Spleen (tissue), 11 donors: ENCODE data around the gene FAM107B. TPM values are rescaled to one million over a fixed set of nuclear protein-coding genes. Genes with fewer than 3 reads are reported as not detected.

ENCODE experiments used
- DNase-seq: peaks from one replicate; pipeline ENCODE4 v3.0.0-alpha.2; 2020
- H3K27ac ChIP-seq, 8 donors: fragments of 200-600 bp; sonication (generic) in 7 of 8; 1 replicate in 4 of 8; 2 replicates in 4 of 8; pipeline versions ENCODE4 v1.5.0 to v1.8.0; 2016 to 2021; ENCODE audit warnings: inconsistent platforms in 4 of 8, mild to moderate bottlenecking in 4 of 8, moderate library complexity in 1 of 8
- H3K27me3 ChIP-seq, 7 donors: fragments of 200-600 bp; sonication (generic) in 6 of 7; replicated peaks in 1 of 7; 1 replicate in 4 of 7; 2 replicates in 3 of 7; pipeline versions ENCODE4 v1.5.0 to v1.8.0; 2016 to 2021; ENCODE audit warnings: inconsistent platforms in 3 of 7, mild to moderate bottlenecking in 1 of 7
- H3K36me3 ChIP-seq, 6 donors: fragments of 200-600 bp; sonication (generic) in 5 of 6; 1 replicate in 4 of 6; 2 replicates in 2 of 6; pipeline versions ENCODE4 v1.5.0 to v1.8.0; 2016 to 2021; ENCODE audit warnings: inconsistent platforms in 2 of 6
- H3K4me1 ChIP-seq, 6 donors: fragments of 200-600 bp; sonication (generic) in 5 of 6; 1 replicate in 3 of 6; 2 replicates in 3 of 6; pipeline versions ENCODE4 v1.5.0 to v1.8.0; 2016 to 2021; ENCODE audit warnings: inconsistent platforms in 3 of 6
- H3K4me3 ChIP-seq, 8 donors: fragments of 200-600 bp; sonication (generic) in 7 of 8; 1 replicate in 4 of 8; 2 replicates in 4 of 8; pipeline versions ENCODE4 v1.5.0 to v1.8.0; 2016 to 2021; ENCODE audit warnings: inconsistent platforms in 4 of 8, mild to moderate bottlenecking in 4 of 8, moderate library complexity in 2 of 8
- H3K9me3 ChIP-seq, 8 donors: fragments of 200-600 bp; sonication (generic) in 7 of 8; 1 replicate in 4 of 8; 2 replicates in 4 of 8; pipeline versions ENCODE4 v1.5.0 to v1.8.0; 2016 to 2021; ENCODE audit warnings: inconsistent platforms in 4 of 8
- CTCF ChIP-seq, 11 experiments: fragments of 200-600 bp in 7 of 11; fragments of 450-650 bp in 4 of 11; sonication (generic) in 4 of 11; IDR thresholded peaks in 8 of 11; conservative IDR thresholded peaks in 3 of 11; 1 replicate in 7 of 11; 2 replicates in 4 of 11; pipeline versions ENCODE4 v1.4.0 to v1.8.0; 2016 to 2021; ENCODE audit warnings: antibody characterized with exemption in 11 of 11, inconsistent platforms in 4 of 11, mild to moderate bottlenecking in 1 of 11
- POLR2A ChIP-seq, 3 donors: fragments of 450-650 bp; IDR thresholded peaks; one replicate each; pipeline ENCODE4 v1.5.1; 2017; ENCODE audit warnings: antibody characterized with exemption in 3 of 3, mild to moderate bottlenecking in 1 of 3
- POLR2AphosphoS5 ChIP-seq, 3 donors: sonication (generic); formaldehyde crosslinking; IDR thresholded peaks; one replicate each; pipeline ENCODE4 v1.5.1; 2017; ENCODE audit warnings: antibody characterized with exemption in 3 of 3
- WGBS, 5 donors: extraction: QIAGEN DNeasy Blood & Tissue Kit in 3 of 5; methylation state at CpG; one replicate each; pipeline versions ENCODE4 v1.1.5 to v1.1.7; 2013 to 2018; 5-methylcytosine and 5-hydroxymethylcytosine counted together
- intact Hi-C: fragments of 100-400 bp; cut with DNase I; formaldehyde crosslinking; loops from one replicate; pipeline ENCODE4 v1.15.0; 2023; ENCODE audit warnings: low total_unique reads
- polyA plus RNA-seq, 3 donors: library from polyadenylated mRNA; stranded (reverse); fragments of 200-250 nt; gene quantifications; one replicate each; pipeline ENCODE4 v1.2.1, GENCODE V29; 2013
- total RNA-seq, 7 donors: library from RNA; depleted of rRNA in 3 of 7; stranded (reverse); fragments of >200 nt in 3 of 7; fragmentation: NEBNext Ultra II Directional in 4 of 7; extraction: Animal tissue kit (Norgen Biotek cat#: 25700) in 4 of 7; gene quantifications; one replicate each; pipeline versions ENCODE4 v1.1.0 to v1.2.1, GENCODE V29; 2016 to 2021
- donor health status: healthy with polysubstance abuse.
- donor health status: DM: no; HTN: no; CAD: no; lungs with moderate emphysema.
- donor health status: DM: no; HTN: no; CAD: no.
- donor health status: Bipolar disorder and iron deficiency.
- donor health status: healthy.
- donor health status: DM: no; HTN: no; CAD: no.
- donor health status: DM: yes; HTN: yes; CAD: no.

The FAM107B gene
- total and polyA plus RNA-seq, 10 donors = 40.1 to 115 (median 75.5) TPM

GRCh38 chr10:14670551-14671240, 104.0 kb downstream of the FAM107B start:
- peaks cover 0 to 16% (median 8%) of the 10 kb centered on the region in 8 donors for H3K9me3 ChIP-seq
- no peak for DNase-seq
- H3K27me3 ChIP-seq = no peaks in the 10 kb centered on the region
- intact Hi-C loops = no loop called here
- no peak for TF ChIP-seq POLR2AphosphoS5 (IDR thresholded peaks at IDR 0.05)
- no peak for TF ChIP-seq POLR2A (IDR thresholded peaks at IDR 0.05)
- no peak for TF ChIP-seq CTCF (IDR thresholded peaks at IDR 0.05 in 8 of 11, conservative IDR thresholded peaks at IDR 0.05 in 3 of 11)
- WGBS, 5 donors = 88 to 95% (median 91%) methylated on average over 8 of the region's 8 CpGs
- no peak overlapping the region for H3K27ac ChIP-seq
- no peaks in the 10 kb centered on the region for H3K36me3 ChIP-seq
- peaks cover 0 to 17% (median 4%) of the 10 kb centered on the region in 6 donors for H3K4me1 ChIP-seq
- H3K4me3 ChIP-seq = no peak overlapping the region

DNA sequence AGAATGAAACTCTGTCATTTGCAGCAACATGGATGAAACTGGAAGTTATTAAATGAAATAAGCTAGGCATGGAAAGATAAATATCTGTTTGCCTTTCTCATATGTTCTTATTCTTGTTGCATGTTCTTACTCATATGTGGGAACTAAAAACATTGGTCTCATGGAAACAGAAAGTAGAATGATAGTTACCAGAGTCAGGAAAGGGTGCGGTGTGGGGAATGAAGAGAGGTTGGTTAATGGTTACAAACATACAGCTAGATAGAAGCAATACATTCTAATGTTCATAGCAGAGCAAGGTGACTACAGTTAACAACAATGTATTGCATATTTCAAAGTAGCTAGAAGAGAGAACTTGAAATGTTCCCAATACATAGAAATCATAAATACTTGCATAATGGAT, 105.1 kb downstream of the FAM107B start:
- intact Hi-C loops = no loop called here
- Histone ChIP-seq H3K4me1 (peaks cover 0 to 17% (median 4%) of the 10 kb centered on the region in 6 donors), H3K36me3 (no peaks in the 10 kb centered on the region), H3K27ac (no peak overlapping the region), H3K27me3 (no peaks in the 10 kb centered on the region), H3K4me3 (no peak overlapping the region), H3K9me3 (peaks cover 0 to 20% (median 10%) of the 10 kb centered on the region in 8 donors)
- 78 to 97% (median 89%) methylated on average over 1 of the region's 1 CpG for WGBS, 5 donors
- no peak for DNase-seq
- TF ChIP-seq POLR2A (IDR thresholded peaks at IDR 0.05) (no peak), POLR2AphosphoS5 (IDR thresholded peaks at IDR 0.05) (no peak), CTCF (IDR thresholded peaks at IDR 0.05 in 8 of 11, conservative IDR thresholded peaks at IDR 0.05 in 3 of 11) (no peak)

DNA sequence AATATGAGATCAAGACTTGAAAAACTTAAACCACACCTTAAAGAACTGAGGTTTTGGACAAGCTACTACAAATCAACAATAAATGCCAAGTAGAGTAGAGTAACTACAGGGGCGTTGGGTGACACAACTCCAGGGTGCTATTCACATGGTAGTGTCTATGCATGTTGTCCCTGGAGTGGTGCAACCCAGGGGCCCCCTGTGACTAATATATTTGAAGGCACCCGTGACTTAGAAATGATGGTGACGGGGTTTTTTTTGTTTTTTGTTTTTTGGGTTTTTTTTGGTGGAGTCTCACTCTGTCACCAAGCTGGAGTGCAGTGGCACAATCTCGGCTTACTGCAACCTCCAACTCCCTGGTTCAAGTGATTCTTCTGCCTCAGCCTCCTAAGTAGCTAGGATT, 106.9 kb downstream of the FAM107B start:
- intact Hi-C loops = no loop called here
- Histone ChIP-seq H3K27ac (no peak overlapping the region), H3K4me1 (no peaks in the 10 kb centered on the region), H3K36me3 (no peaks in the 10 kb centered on the region), H3K9me3 (peaks cover 0 to 20% (median 10%) of the 10 kb centered on the region in 8 donors), H3K27me3 (no peaks in the 10 kb centered on the region), H3K4me3 (no peak overlapping the region)
- DNase-seq = no peak
- TF ChIP-seq POLR2A (IDR thresholded peaks at IDR 0.05) (no peak), POLR2AphosphoS5 (IDR thresholded peaks at IDR 0.05) (no peak), CTCF (IDR thresholded peaks at IDR 0.05 in 8 of 11, conservative IDR thresholded peaks at IDR 0.05 in 3 of 11) (no peak)
- 73 to 87% (median 84%) methylated on average over 4 of the region's 4 CpGs for WGBS, 5 donors

DNA sequence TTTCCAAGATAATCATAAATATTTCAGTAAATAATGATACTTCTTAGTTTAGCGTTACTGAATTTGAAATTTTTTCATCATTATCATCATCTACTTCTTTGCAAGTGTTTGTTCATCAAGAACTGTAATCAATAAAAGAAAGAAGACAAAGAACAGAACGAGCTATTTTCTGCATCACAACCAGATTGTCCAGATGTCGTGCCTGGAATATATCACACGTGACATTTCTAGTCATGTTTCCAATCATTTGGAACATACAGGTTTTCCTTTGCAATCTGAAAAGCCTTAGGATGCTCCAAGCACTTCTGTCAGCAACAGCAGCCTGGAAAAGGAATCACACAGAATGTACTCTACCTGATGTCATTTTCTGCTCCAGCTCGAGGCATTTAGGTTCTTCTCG, 107.4 kb downstream of the FAM107B start:
- TF ChIP-seq CTCF (IDR thresholded peaks at IDR 0.05 in 8 of 11, conservative IDR thresholded peaks at IDR 0.05 in 3 of 11) (no peak), POLR2A (IDR thresholded peaks at IDR 0.05) (no peak), POLR2AphosphoS5 (IDR thresholded peaks at IDR 0.05) (no peak)
- intact Hi-C loops = no loop called here
- peaks cover 0 to 20% (median 10%) of the 10 kb centered on the region in 8 donors for H3K9me3 ChIP-seq
- no peaks in the 10 kb centered on the region for H3K4me1 ChIP-seq
- WGBS, 5 donors = 86 to 93% (median 90%) methylated on average over 6 of the region's 6 CpGs
- H3K27ac ChIP-seq = no peak overlapping the region
- H3K27me3 ChIP-seq = no peaks in the 10 kb centered on the region
- H3K36me3 ChIP-seq = no peaks in the 10 kb centered on the region
- DNase-seq = no peak
- no peak overlapping the region for H3K4me3 ChIP-seq
